OCI-M2 (cell line): Measurements from ENCODE around the gene MGAT4A.

Experiments
- DNase-seq: peaks from one replicate; lab custom pipeline; 2025; ENCODE audit not compliant: unreplicated experiment; lab: John Stamatoyannopoulos, UW

Gene MGAT4A

DNA sequence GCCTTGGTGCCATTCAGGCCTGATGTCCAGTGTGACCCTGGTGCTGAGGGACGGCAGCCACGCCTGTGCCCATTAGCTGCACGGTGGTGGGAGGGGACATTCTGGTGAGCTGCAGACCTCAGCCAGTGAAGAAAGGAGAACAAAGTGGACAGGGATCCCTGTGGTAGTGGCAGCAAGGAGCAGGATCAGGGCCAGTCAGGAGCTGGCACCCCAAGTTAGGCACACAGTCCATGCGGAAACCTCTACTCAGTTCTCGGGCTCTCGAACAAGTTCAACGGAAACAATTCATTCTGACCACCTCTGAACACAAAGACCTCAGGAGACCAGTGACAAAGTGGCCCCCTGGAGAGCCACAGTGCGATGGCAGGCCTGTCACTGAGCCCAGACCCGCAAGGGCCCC lies 152.7 kb downstream of the MGAT4A start:
- no peak for DNase-seq

- no peak for DNase-seq
Measured at GRCh38 chr2:98577313-98577712, 153.6 kb downstream of the MGAT4A start.

GRCh38 chr2:98576666-98577312 lies 154.1 kb downstream of the MGAT4A start:
- no peak for DNase-seq

- DNase-seq, result no peak
Measured at GRCh38 chr2:98573426-98573825, 157.5 kb downstream of the MGAT4A start.

DNA sequence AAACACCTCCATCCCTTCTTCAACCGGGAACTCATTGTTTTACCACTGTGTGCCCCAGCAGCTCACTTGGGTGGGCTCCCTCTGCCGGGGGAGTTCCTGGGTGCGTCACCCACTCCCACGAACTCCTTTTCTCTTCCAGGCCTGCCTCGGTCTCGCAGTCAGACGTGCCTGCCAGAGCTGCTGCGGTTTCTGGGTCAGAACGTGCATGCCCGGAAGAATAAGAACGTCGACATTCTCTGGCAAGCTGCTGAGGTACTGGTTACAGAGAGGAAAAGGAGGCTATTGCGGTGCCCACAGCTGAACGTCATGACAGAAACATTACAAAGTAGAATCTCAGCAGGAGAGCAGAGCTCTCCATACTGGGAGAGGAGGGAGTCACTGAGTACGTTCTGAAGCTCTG lies 158.3 kb downstream of the MGAT4A start:
- DNase-seq, result no peak

GRCh38 chr2:98572211-98572610 lies 158.7 kb downstream of the MGAT4A start:
- no peak for DNase-seq

- no peak for DNase-seq
Measured at GRCh38 chr2:98571796-98572195, 159.1 kb downstream of the MGAT4A start.

GRCh38 chr2:98571121-98571701 lies 159.7 kb downstream of the MGAT4A start:
- no peak for DNase-seq

- DNase-seq, result no peak
Measured at GRCh38 chr2:98570356-98570755, 160.6 kb downstream of the MGAT4A start.

DNA sequence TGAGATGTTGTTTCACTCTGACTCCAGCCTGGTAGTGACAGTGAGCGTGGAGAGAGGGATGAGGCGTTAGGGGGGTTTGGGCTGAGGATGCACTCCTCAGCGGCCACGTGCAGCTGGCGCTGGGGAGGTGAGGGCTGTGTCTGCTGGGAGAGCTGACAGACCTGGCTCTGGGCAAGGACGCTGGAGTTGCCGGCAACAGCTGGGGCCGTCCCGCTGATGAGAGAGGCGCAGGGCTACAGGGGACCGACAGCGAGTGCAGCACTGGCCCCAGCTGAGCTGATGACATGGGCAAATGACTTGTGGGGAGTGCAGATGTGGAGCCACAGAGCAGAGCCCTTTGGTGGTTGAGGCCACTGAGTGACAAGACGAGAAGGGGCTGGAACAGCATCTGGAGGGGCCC lies 161.0 kb downstream of the MGAT4A start:
- no peak for DNase-seq

- no peak for DNase-seq
Measured at GRCh38 chr2:98569197-98569793, 161.6 kb downstream of the MGAT4A start.
